A673 (cell line): Measurements from ENCODE around the gene MYL12A.

Experiments used
- EZH2 ChIP-seq: fragments of 200-600 bp; sonication (generic); IDR thresholded peaks from 2 replicates; pipeline ENCODE4 v1.6.1; 2017; ENCODE audit warnings: borderline replicate concordance, low read depth, mild to moderate bottlenecking, mixed read lengths, antibody characterized with exemption, low read length; ENCODE audit not compliant: poor library complexity, severe bottlenecking
- TF ChIP-seq, protein P1 (sequence below): fragments of 300-800, 200-600 bp; sonication (generic); conservative IDR thresholded peaks from 2 replicates; pipeline ENCODE4 v1.5.1; 2017; ENCODE audit warnings: low read depth, mild to moderate bottlenecking, antibody characterized with exemption, low read length, moderate library complexity, mixed read lengths

DNA sequence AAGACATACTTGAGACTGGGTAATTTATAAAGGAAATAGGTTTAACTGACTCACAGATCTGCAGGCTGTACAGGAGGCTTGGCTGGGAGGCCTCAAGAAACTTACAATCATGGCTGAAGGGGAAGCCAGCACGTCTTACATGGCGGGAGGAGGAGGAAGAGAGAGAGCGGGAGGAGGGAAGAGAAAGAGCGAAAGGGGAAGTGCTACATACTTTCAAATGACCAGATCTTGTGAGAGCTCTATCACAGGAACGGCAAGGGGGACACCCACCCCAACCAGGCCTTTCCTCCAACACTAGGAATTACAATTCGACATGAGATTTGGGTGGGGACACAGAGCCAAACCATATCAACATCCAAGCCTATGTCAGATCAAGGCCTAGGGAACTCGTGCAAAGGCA lies 38.6 kb downstream of the MYL12A start:
- TF ChIP-seq, protein P1, sequence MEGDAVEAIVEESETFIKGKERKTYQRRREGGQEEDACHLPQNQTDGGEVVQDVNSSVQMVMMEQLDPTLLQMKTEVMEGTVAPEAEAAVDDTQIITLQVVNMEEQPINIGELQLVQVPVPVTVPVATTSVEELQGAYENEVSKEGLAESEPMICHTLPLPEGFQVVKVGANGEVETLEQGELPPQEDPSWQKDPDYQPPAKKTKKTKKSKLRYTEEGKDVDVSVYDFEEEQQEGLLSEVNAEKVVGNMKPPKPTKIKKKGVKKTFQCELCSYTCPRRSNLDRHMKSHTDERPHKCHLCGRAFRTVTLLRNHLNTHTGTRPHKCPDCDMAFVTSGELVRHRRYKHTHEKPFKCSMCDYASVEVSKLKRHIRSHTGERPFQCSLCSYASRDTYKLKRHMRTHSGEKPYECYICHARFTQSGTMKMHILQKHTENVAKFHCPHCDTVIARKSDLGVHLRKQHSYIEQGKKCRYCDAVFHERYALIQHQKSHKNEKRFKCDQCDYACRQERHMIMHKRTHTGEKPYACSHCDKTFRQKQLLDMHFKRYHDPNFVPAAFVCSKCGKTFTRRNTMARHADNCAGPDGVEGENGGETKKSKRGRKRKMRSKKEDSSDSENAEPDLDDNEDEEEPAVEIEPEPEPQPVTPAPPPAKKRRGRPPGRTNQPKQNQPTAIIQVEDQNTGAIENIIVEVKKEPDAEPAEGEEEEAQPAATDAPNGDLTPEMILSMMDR, result no peak
- no peak for TF ChIP-seq EZH2
